B cell (primary cell): ENCODE results near the gene TBC1D1. TPM values are rescaled to one million over a fixed set of nuclear protein-coding genes. Genes with fewer than 3 reads are reported as not detected.
A peak's percentile ranks its signal among the peaks of the same experiment; 100 is the strongest.

Source experiments
- ATAC-seq: fragments of 200-7000 bp; cut with Tn5 transposase; one replicate; pipeline ENCODE4 v1.10.0; 2021; ENCODE audit warnings: low read depth, mild to moderate bottlenecking, moderate number of reproducible peaks, moderate library complexity
- CTCF ChIA-PET: fragments of 350-600 bp; sonication (Branson Sonifier 250); formaldehyde crosslinking; loops from one replicate; lab custom pipeline; 2021; ENCODE audit warnings: antibody characterized with exemption, inconsistent platforms; lab: Charles Lee
- POLR2A ChIA-PET: fragments of 350-600 bp; sonication (Branson Sonifier 250); formaldehyde crosslinking; loops from one replicate; lab custom pipeline; 2021; ENCODE audit warnings: antibody characterized with exemption; lab: Charles Lee
- DNase-seq: peaks from one replicate; pipeline ENCODE4 v3.0.0; 2013
- H2AFZ ChIP-seq: 2 replicates; pipeline ENCODE4 v1.6.1; 2012; ENCODE audit warnings: mild to moderate bottlenecking, low read depth, low read length; ENCODE audit not compliant: insufficient read depth, poor library complexity, severe bottlenecking
- H3K27ac ChIP-seq, 2 donors: 1 replicate in 1 of 2; 2 replicates in 1 of 2; pipeline ENCODE4 v1.5.1; 2012 to 2013; ENCODE audit warnings: low read length in 2 of 2, mild to moderate bottlenecking in 2 of 2, moderate library complexity in 1 of 2
- H3K27me3 ChIP-seq, 4 experiments: fragments of 200-600 bp in 1 of 4; sonication (generic) in 1 of 4; replicated peaks in 1 of 4; 1 replicate in 2 of 4; 2 replicates in 2 of 4; pipeline versions ENCODE4 v1.6.1 to v1.7.0; 2013 to 2016; ENCODE audit warnings: low read length in 3 of 4, mild to moderate bottlenecking in 2 of 4, mixed read lengths in 1 of 4, moderate library complexity in 1 of 4; ENCODE audit not compliant: insufficient read depth in 4 of 4, control insufficient read depth in 3 of 4; ENCODE audit errors: control extremely low read depth in 1 of 4
- H3K36me3 ChIP-seq, 2 experiments: replicated peaks in 1 of 2; 1 replicate in 1 of 2; 2 replicates in 1 of 2; pipeline versions ENCODE4 v1.6.1 to v1.7.1; 2013; ENCODE audit warnings: low read length in 1 of 2; ENCODE audit not compliant: insufficient read depth in 2 of 2, control insufficient read depth in 1 of 2; ENCODE audit errors: control extremely low read depth in 1 of 2, extremely low read depth in 1 of 2
- H3K4me1 ChIP-seq, 2 donors: fragments of 200-600 bp in 1 of 2; sonication (generic) in 1 of 2; 1 replicate in 1 of 2; 2 replicates in 1 of 2; pipeline versions ENCODE4 v1.5.1 to v1.6.1; 2013 to 2017; ENCODE audit warnings: low read length in 2 of 2; ENCODE audit not compliant: control insufficient read depth in 2 of 2, insufficient read depth in 2 of 2
- H3K4me2 ChIP-seq: replicated peaks from 2 replicates; pipeline ENCODE3; 2012; ENCODE audit warnings: mild to moderate bottlenecking, low read depth, low read length; ENCODE audit not compliant: poor library complexity, severe bottlenecking
- H3K4me3 ChIP-seq, 5 experiments: fragments of 200-600 bp in 1 of 5; sonication (generic) in 1 of 5; 1 replicate in 3 of 5; 2 replicates in 2 of 5; pipeline versions ENCODE4 v1.5.1 to v1.7.0; 2011 to 2016; ENCODE audit warnings: low read length in 4 of 5, mild to moderate bottlenecking in 4 of 5, low read depth in 2 of 5, control low read depth in 1 of 5, moderate library complexity in 1 of 5; ENCODE audit not compliant: insufficient read depth in 1 of 5; ENCODE audit errors: control extremely low read depth in 1 of 5, extremely low read depth in 1 of 5
- H3K79me2 ChIP-seq: fragments of 200-600 bp; sonication (generic); one replicate; pipeline ENCODE4 v1.6.0; 2016; ENCODE audit warnings: low read length; ENCODE audit not compliant: control insufficient read depth, insufficient read depth
- H3K9ac ChIP-seq: fragments of 200-600 bp; sonication (generic); 2 replicates; pipeline ENCODE4 v1.6.1; 2017; ENCODE audit warnings: mild to moderate bottlenecking, low read length, moderate library complexity
- H3K9me3 ChIP-seq, 3 donors: one replicate each; pipeline versions ENCODE4 v1.6.1 to v1.7.1; 2013; ENCODE audit warnings: low read length in 2 of 3; ENCODE audit not compliant: control insufficient read depth in 2 of 3, insufficient read depth in 1 of 3; ENCODE audit errors: control extremely low read depth in 1 of 3
- H4K20me1 ChIP-seq: 2 replicates; pipeline ENCODE4 v1.6.0; 2012; ENCODE audit warnings: mild to moderate bottlenecking, low read length; ENCODE audit not compliant: insufficient read depth, control insufficient read depth, poor library complexity, severe bottlenecking
- H3K27ac Mint-ChIP-seq: one replicate; pipeline ENCODE4 v1.8.0; 2021; ENCODE audit warnings: mixed read lengths
- H3K27me3 Mint-ChIP-seq: one replicate; pipeline ENCODE4 v1.8.0; 2021; ENCODE audit warnings: mixed read lengths
- H3K4me1 Mint-ChIP-seq: one replicate; pipeline ENCODE4 v1.8.0; 2021; ENCODE audit warnings: mixed read lengths
- H3K4me3 Mint-ChIP-seq: one replicate; pipeline ENCODE4 v1.8.0; 2021; ENCODE audit warnings: mixed read lengths
- H3K9me3 Mint-ChIP-seq: one replicate; pipeline ENCODE4 v1.8.0; 2022; ENCODE audit warnings: mixed read lengths; ENCODE audit not compliant: insufficient read depth
- EZH2 ChIP-seq: IDR thresholded peaks from 2 replicates; pipeline ENCODE4 v1.6.1; 2012; ENCODE audit warnings: borderline replicate concordance, low read depth, mild to moderate bottlenecking, moderate library complexity, low read length; ENCODE audit not compliant: insufficient read depth, poor library complexity, severe bottlenecking
- WGBS: methylation state at CpG from one replicate; pipeline ENCODE4 v1.1.5; 2013; ENCODE audit warnings: missing lambda C conversion rate; ENCODE audit not compliant: insufficient coverage; 5-methylcytosine and 5-hydroxymethylcytosine counted together
- intact Hi-C: fragments of 100-400 bp; cut with micrococcal nuclease; formaldehyde crosslinking; loops from one replicate; pipeline ENCODE4 v1.10.0; 2022
- polyA plus RNA-seq: library from polyadenylated mRNA; depleted of rRNA; stranded (reverse); fragments of >200 nt; gene quantifications from 2 replicates; pipeline ENCODE4 v1.2.3, GENCODE V29; 2012
- total RNA-seq, 2 donors: library from RNA; stranded (reverse); fragments of 120-200 nt in 1 of 2; gene quantifications; 1 replicate in 1 of 2; 2 replicates in 1 of 2; pipeline versions ENCODE4 v1.2.3 to v1.2.4, GENCODE V29; 2013 to 2022
- TF ChIP-seq, protein P1 (sequence below): fragments of 200-600 bp; IDR thresholded peaks from one replicate; pipeline ENCODE4 v1.8.0; 2022; ENCODE audit warnings: antibody characterized with exemption, mild to moderate bottlenecking

TBC1D1 gene
- total and polyA plus RNA-seq, 2 donors (not counting 1 experiment from before 2014, with no cell fraction given) = 88.2 to 98.7 TPM

DNA sequence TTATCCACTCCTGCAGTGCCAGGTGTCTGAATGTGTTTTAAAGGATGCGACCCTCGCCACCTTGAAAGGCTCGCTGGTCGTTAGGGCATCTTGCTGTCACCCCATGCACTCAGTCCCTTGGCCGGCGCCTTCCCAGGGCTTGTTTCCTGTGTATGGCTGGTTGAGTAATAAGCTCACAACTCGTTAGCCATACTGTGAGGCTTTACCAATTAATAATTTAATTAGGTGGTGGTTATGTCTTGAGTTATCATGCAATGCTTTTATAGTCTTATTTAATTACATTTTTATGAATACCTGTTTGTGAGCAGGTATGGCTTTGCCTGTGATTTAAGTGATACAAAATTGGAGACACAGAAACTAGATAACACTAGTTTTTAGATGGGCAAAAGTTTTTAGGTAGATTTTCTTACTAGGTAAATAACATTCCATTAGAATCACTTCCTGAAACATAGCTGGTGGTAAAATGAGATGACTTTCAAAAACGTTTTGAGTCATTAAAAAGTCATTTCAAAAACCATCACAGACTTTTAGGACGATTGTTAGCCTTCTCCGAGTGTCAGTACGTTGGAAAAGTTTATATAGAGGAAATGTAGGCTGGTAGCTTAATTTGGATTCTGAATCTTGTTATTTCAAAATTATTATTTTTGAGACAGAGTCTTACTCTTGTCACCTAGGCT, 87.5 kb downstream of the TBC1D1 start:
- Histone ChIP-seq H3K4me3 (peak overlapping the region; percentile 40 to 91 (median 64)), H3K27ac (peak overlapping the region; percentile 75 to 93), H3K9ac (peak overlapping the region; percentile 96), H3K4me2 (peak overlapping the region; percentile 85), H2AFZ (peak overlapping the region; percentile 85), H3K4me1 (peaks cover 45 to 47% of the 10 kb centered on the region in 2 donors), H3K9me3 (no peaks in the 10 kb centered on the region), H3K79me2 (peaks cover 56% of the 10 kb centered on the region), H3K27me3 (no peaks in the 10 kb centered on the region), H3K36me3 (no peaks in the 10 kb centered on the region), H4K20me1 (peaks cover 15% of the 10 kb centered on the region)
- H3K27ac Mint-ChIP-seq = peak overlapping the region; percentile 93
- H3K27me3 Mint-ChIP-seq = no peaks in the 10 kb centered on the region
- ATAC-seq (no peak), DNase-seq (no peak)
- H3K4me1 Mint-ChIP-seq = peaks cover 55% of the 10 kb centered on the region
- no CpG with 5 or more reads among the region's 11 CpGs for WGBS
- H3K9me3 Mint-ChIP-seq = no peaks in the 10 kb centered on the region
- H3K4me3 Mint-ChIP-seq = peak overlapping the region; percentile 91
- ChIA-PET CTCF (interaction anchor here (0.7 to 4.4 kb wide), 14 partner anchors 11 to 177 kb away, joined by 3 to 38 read pairs (median 6); partner anchors contain the start of genes PGM2 and TBC1D1), POLR2A (interaction anchor here (0.6 to 2.2 kb wide), 2 partner anchors 87 kb away, joined by 3 to 7 read pairs; no protein-coding TSS in a partner anchor)
- TF ChIP-seq EZH2 = no peak
- TF ChIP-seq, protein P1, sequence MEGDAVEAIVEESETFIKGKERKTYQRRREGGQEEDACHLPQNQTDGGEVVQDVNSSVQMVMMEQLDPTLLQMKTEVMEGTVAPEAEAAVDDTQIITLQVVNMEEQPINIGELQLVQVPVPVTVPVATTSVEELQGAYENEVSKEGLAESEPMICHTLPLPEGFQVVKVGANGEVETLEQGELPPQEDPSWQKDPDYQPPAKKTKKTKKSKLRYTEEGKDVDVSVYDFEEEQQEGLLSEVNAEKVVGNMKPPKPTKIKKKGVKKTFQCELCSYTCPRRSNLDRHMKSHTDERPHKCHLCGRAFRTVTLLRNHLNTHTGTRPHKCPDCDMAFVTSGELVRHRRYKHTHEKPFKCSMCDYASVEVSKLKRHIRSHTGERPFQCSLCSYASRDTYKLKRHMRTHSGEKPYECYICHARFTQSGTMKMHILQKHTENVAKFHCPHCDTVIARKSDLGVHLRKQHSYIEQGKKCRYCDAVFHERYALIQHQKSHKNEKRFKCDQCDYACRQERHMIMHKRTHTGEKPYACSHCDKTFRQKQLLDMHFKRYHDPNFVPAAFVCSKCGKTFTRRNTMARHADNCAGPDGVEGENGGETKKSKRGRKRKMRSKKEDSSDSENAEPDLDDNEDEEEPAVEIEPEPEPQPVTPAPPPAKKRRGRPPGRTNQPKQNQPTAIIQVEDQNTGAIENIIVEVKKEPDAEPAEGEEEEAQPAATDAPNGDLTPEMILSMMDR = no peak
- intact Hi-C loops = loop anchor here (1.0 to 10.0 kb wide), 6 partner anchors 12 to 1064 kb away; partner anchors contain the start of genes KLF3, RELL1 and TLR6

DNA sequence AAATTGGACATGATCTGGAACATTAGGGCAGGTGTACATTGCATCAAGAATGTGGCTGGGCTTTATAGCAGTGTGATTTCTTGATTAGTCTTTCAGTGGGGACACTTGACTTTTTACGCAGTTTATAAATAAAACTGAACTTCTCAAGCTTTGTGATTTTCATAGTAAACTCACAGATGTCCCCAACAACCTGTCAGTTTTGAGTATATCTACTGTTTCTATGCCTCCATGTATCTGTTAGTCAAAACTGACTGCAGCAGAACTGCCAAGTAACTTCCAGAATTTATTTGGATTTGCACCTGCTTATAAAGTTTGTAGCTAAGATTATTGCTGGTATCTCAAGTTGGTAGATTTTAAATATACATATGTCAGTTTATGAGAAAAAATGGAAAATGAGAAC, 89.4 kb downstream of the TBC1D1 start:
- H3K27ac ChIP-seq = peak overlapping the region in 1 of 2 donors; percentile 32
- ChIA-PET POLR2A (no interaction called here), CTCF (interaction anchor here (0.9 to 1.4 kb wide), 2 partner anchors 9 to 10 kb away, joined by 3 to 4 read pairs; no protein-coding TSS in a partner anchor)
- H3K9me3 ChIP-seq = no peaks in the 10 kb centered on the region
- TF ChIP-seq, protein P1 = no peak
- no peak for TF ChIP-seq EZH2
- H4K20me1 ChIP-seq = peaks cover 21% of the 10 kb centered on the region
- H3K27me3 ChIP-seq = no peaks in the 10 kb centered on the region
- no CpG with 5 or more reads among the region's 1 CpG for WGBS
- H3K79me2 ChIP-seq = peaks cover 73% of the 10 kb centered on the region
- ATAC-seq = no peak
- H3K9me3 Mint-ChIP-seq = no peaks in the 10 kb centered on the region
- peak overlapping the region; percentile 85 for H3K4me2 ChIP-seq
- peaks cover 45 to 47% of the 10 kb centered on the region in 2 donors for H3K4me1 ChIP-seq
- no peak overlapping the region for H3K9ac ChIP-seq
- intact Hi-C loops = no loop called here
- DNase-seq = no peak
- H3K36me3 ChIP-seq = no peaks in the 10 kb centered on the region
- H3K4me3 ChIP-seq = no peak overlapping the region
- no peaks in the 10 kb centered on the region for H3K27me3 Mint-ChIP-seq
- peak overlapping the region; percentile 14 for H3K4me3 Mint-ChIP-seq
- peaks cover 60% of the 10 kb centered on the region for H3K4me1 Mint-ChIP-seq
- no peak overlapping the region for H2AFZ ChIP-seq
- peak overlapping the region; percentile 38 for H3K27ac Mint-ChIP-seq
